SK-N-MC (cell line): ENCODE measurements around the gene FBXO40.

Experiments used
- DNase-seq: peaks from one replicate; pipeline ENCODE4 v3.0.0-alpha.2; 2011; ENCODE audit warnings: low read depth, low spot score
- H3K27ac ChIP-seq: fragments of 200-600 bp; sonication (generic); 2 replicates; pipeline ENCODE4 v1.5.1; 2016; ENCODE audit warnings: mixed run types
- H3K36me3 ChIP-seq: fragments of 200-600 bp; sonication (generic); 2 replicates; pipeline ENCODE4 v1.6.1; 2017; ENCODE audit warnings: antibody characterized with exemption, low read length, mixed read lengths; ENCODE audit not compliant: insufficient read depth
- H3K4me3 ChIP-seq: fragments of 200-600 bp; sonication (generic); 2 replicates; pipeline ENCODE4 v1.5.1; 2016
- H3K9ac ChIP-seq: fragments of 200-600 bp; sonication (generic); 2 replicates; pipeline ENCODE4 v1.8.0; 2017; ENCODE audit warnings: mixed run types, mixed read lengths; ENCODE audit not compliant: insufficient read length
- H3K9me3 ChIP-seq: fragments of 200-600 bp; sonication (generic); 2 replicates; pipeline ENCODE4 v1.6.1; 2017; ENCODE audit warnings: low read depth, mild to moderate bottlenecking, antibody characterized with exemption, low read length, moderate library complexity, mixed read lengths
- EZH2 ChIP-seq: fragments of 200-600 bp; sonication (generic); IDR thresholded peaks from one replicate; pipeline ENCODE4 v1.6.1; 2017; ENCODE audit warnings: antibody characterized with exemption
- FOXP2 ChIP-seq: optimal IDR thresholded peaks from 2 replicates; pipeline ENCODE3; 2011; ENCODE audit warnings: mild to moderate bottlenecking, moderate library complexity; ENCODE audit not compliant: insufficient read depth; ENCODE audit errors: extremely low read length, control extremely low read depth
- POLR2AphosphoS5 ChIP-seq: IDR thresholded peaks from 2 replicates; pipeline ENCODE4 v1.6.1; 2012; ENCODE audit warnings: mild to moderate bottlenecking, low read depth, low read length, borderline replicate concordance

The FBXO40 gene

DNA sequence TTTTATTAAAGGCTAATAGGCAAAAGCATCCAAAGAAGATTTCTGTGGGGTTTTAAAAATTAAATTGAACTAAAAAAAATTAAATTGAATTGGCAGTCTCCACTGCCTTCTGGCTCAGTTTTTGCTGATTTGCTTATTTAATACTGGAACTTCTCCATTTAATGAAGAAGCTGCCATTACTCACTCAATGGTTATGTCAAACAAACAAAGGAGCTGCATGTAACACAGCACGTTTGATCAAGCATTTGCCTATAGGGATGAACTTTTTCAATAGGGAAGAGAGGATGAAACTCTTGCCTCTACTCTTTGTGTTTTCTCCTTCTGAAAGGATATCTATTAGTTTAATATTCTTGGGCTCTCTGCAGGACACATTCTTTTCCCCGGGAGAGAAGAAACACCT is 72.3 kb downstream of the FBXO40 start:
- DNase-seq, result no peak
- no peaks in the 10 kb centered on the region for H3K9me3 ChIP-seq
- H3K9ac ChIP-seq, result no peak overlapping the region
- no peak overlapping the region for H3K27ac ChIP-seq
- TF ChIP-seq FOXP2 (no peak), POLR2AphosphoS5 (no peak), EZH2 (no peak)
- no peak overlapping the region for H3K4me3 ChIP-seq
- no peaks in the 10 kb centered on the region; the same call in 1 of the 2 replicates for H3K36me3 ChIP-seq

DNA sequence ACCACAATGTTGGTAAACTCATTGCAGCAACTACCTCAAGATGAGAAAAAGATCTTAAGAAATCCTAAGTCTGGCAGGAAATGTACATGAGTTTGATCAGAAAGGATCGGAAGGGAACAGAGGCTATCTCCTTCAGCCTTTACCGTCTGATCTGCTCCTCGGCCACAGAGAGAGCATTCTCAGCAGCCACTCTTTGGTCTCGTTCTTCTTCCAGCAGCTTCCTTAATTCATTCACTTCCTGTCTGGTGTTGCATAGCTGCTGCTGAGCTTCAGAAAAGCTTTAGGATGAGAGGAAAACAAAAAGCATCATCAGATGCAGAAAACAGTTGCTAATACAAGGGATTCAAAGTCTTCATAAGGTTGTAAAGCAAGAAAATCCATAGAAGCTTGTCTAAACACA is 74.2 kb downstream of the FBXO40 start:
- H3K4me3 ChIP-seq, result no peak overlapping the region
- DNase-seq, result no peak
- TF ChIP-seq POLR2AphosphoS5 (no peak), EZH2 (no peak), FOXP2 (no peak)
- no peaks in the 10 kb centered on the region for H3K9me3 ChIP-seq
- no peak overlapping the region for H3K9ac ChIP-seq
- H3K36me3 ChIP-seq, result no peaks in the 10 kb centered on the region; the same call in 1 of the 2 replicates
- no peak overlapping the region for H3K27ac ChIP-seq

DNA sequence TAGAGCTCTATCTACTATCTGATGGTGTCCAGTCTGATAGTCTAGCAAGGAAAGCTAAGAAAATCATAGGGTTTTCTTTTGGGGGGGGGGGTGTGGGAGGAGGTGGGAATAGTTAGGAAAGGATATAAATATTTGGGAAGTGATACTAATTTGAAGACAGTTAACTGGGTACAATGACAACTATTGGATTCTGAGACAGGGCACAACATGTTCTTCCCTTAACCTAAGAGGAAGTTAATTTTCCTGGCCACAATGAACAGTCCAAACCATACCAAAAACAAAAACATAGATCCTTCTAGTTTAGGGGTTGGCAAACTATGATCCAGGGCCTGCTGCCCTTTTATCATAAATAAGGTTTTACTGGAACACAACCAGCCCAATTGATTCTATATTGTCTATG is 77.5 kb downstream of the FBXO40 start:
- Histone ChIP-seq H3K9ac (no peak overlapping the region), H3K4me3 (no peak overlapping the region), H3K27ac (no peak overlapping the region), H3K9me3 (no peaks in the 10 kb centered on the region), H3K36me3 (no peaks in the 10 kb centered on the region; the same call in 1 of the 2 replicates)
- no peak for DNase-seq
- TF ChIP-seq FOXP2, result no peak
- TF ChIP-seq EZH2, result no peak
- TF ChIP-seq POLR2AphosphoS5, result no peak

DNA sequence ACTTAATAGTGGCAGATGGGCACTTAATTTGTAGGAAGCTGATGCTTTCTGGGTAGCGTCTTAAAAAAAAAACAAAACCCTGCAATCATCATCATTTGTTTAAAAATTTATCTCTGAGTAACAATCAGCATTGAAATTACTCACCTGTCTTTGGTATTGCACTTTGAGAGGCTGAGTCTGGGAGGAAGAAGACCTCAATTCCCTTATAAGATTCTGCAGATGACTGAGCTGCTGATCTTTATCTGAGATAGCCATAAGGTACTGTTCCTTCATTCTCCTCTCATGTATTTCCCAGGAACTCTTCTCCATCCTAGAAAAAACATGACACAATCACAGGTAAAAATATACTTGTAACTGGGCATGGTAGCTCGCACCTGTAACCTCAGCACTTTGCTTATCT is 84.0 kb downstream of the FBXO40 start:
- Histone ChIP-seq H3K27ac (no peak overlapping the region), H3K36me3 (peaks cover 3% of the 10 kb centered on the region; the same call in 1 of the 2 replicates), H3K9ac (no peak overlapping the region), H3K4me3 (no peak overlapping the region), H3K9me3 (no peaks in the 10 kb centered on the region)
- DNase-seq, result no peak
- TF ChIP-seq POLR2AphosphoS5 (no peak), EZH2 (no peak), FOXP2 (no peak)
